Measurements from ENCODE around the gene PPIA.

GRCh38 chr7:44814919-44815318 is 18.4 kb downstream of the PPIA start:
- TF ChIP-seq CSDC2 (CRISPR knock-in tag; IDR thresholded peaks at IDR 0.05) = no peak
- TF ChIP-seq ARNTL (CRISPR knock-in tag; IDR thresholded peaks at IDR 0.05; ENCODE audit: borderline replicate concordance, low read depth) = no peak
- no peak for TF ChIP-seq PATZ1 (CRISPR knock-in tag; IDR thresholded peaks at IDR 0.05; ENCODE audit: borderline replicate concordance)
- TF ChIP-seq ZNF565 (CRISPR knock-in tag; conservative IDR thresholded peaks at IDR 0.05; ENCODE audit: low read depth) = no peak
- no peak for TF ChIP-seq SNAI2 (CRISPR knock-in tag; IDR thresholded peaks at IDR 0.05)
- TF ChIP-seq OSR1 (CRISPR knock-in tag; IDR thresholded peaks at IDR 0.05) = no peak
- no peak for TF ChIP-seq ESRRG (CRISPR knock-in tag; IDR thresholded peaks at IDR 0.05)
- no peak for TF ChIP-seq BACH2 (CRISPR knock-in tag; IDR thresholded peaks at IDR 0.05; ENCODE audit: borderline replicate concordance)
- TF ChIP-seq GLIS3 (CRISPR knock-in tag; IDR thresholded peaks at IDR 0.05) = no peak
- no peak for TF ChIP-seq ISL1 (CRISPR knock-in tag; IDR thresholded peaks at IDR 0.05)
